ENCODE results near the gene STAB1.

The STAB1 gene

GRCh38 chr3:52529376-52530333, 34.5 kb downstream of the STAB1 start:
- H3K36me3 ChIP-seq (ENCODE audit: control insufficient read depth, insufficient read depth, low read length), result peaks cover 56% of the 10 kb centered on the region
- H3K9me3 ChIP-seq (ENCODE audit: control insufficient read depth, insufficient read depth, low read length), result no peaks in the 10 kb centered on the region
- H3K4me3 ChIP-seq (ENCODE audit: low read depth, low read length), result no peak overlapping the region
- H3K27me3 ChIP-seq (ENCODE audit: control insufficient read depth, insufficient read depth, low read length), result no peaks in the 10 kb centered on the region
- peaks cover 13% of the 10 kb centered on the region for H3K4me1 ChIP-seq (ENCODE audit: control insufficient read depth, insufficient read depth, low read length)
- no peak overlapping the region for H3K27ac ChIP-seq (ENCODE audit: low read depth, low read length)
- H3K9ac ChIP-seq (ENCODE audit: low read depth, low read length), result no peak overlapping the region

GRCh38 chr3:52530918-52531826, 36.0 kb downstream of the STAB1 start:
- no peak overlapping the region for H3K9ac ChIP-seq (ENCODE audit: low read depth, low read length)
- H3K27ac ChIP-seq (ENCODE audit: low read depth, low read length), result no peak overlapping the region

DNA sequence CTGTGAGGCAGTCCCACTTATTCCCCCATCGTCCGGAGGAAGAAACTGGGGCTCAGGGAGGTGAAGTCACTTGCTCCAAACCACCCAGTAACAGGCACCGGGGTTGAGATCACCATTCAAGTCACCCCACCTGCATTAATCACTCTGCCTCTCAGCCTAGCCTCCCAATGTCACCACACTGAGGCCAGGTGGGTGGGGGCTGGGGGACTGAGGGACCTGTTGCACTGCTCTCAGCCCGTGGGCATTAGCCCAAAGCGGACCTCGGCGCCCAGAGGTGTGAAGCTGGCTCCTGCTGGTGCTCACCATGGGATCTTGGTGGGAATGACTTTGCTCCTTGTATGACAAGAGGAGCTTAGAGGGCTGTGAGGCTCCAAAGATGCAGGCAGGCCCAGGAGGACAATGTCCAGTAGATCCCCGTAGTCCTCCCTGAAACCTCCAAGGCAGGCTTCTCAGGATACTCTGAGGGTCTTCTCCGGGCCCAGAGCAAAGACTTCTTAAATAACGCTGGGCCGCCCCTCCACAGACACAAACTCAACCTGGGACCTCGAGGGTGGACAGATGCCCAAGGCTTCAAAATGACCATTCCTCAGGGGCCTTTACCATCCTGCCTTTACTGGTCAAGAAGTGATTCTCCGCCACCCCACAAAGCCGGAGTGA, 36.9 kb downstream of the STAB1 start:
- H3K27ac ChIP-seq (ENCODE audit: low read depth, low read length), result peak overlapping the region; percentile 2
- no peaks in the 10 kb centered on the region for H3K27me3 ChIP-seq (ENCODE audit: control insufficient read depth, insufficient read depth, low read length)
- H3K9me3 ChIP-seq (ENCODE audit: control insufficient read depth, insufficient read depth, low read length), result no peaks in the 10 kb centered on the region
- peaks cover 17% of the 10 kb centered on the region for H3K4me1 ChIP-seq (ENCODE audit: control insufficient read depth, insufficient read depth, low read length)
- H3K4me3 ChIP-seq (ENCODE audit: low read depth, low read length), result peak overlapping the region; percentile 78
- H3K9ac ChIP-seq (ENCODE audit: low read depth, low read length), result no peak overlapping the region
- H3K36me3 ChIP-seq (ENCODE audit: control insufficient read depth, insufficient read depth, low read length), result peaks cover 34% of the 10 kb centered on the region

More at GRCh38 chr3:52530918-52531826, 36.0 kb downstream of the STAB1 start:
- Histone ChIP-seq H3K4me3 (ENCODE audit: low read depth, low read length) (no peak overlapping the region), H3K36me3 (ENCODE audit: control insufficient read depth, insufficient read depth, low read length) (peaks cover 42% of the 10 kb centered on the region), H3K27me3 (ENCODE audit: control insufficient read depth, insufficient read depth, low read length) (no peaks in the 10 kb centered on the region), H3K4me1 (ENCODE audit: control insufficient read depth, insufficient read depth, low read length) (peaks cover 17% of the 10 kb centered on the region), H3K9me3 (ENCODE audit: control insufficient read depth, insufficient read depth, low read length) (no peaks in the 10 kb centered on the region)

- peaks cover 29% of the 10 kb centered on the region for H3K36me3 ChIP-seq (ENCODE audit: control insufficient read depth, insufficient read depth, low read length)
- H3K4me3 ChIP-seq (ENCODE audit: low read depth, low read length), result peak overlapping the region; percentile 78
- peak overlapping the region; percentile 58 for H3K27ac ChIP-seq (ENCODE audit: low read depth, low read length)
- no peaks in the 10 kb centered on the region for H3K27me3 ChIP-seq (ENCODE audit: control insufficient read depth, insufficient read depth, low read length)
- no peaks in the 10 kb centered on the region for H3K9me3 ChIP-seq (ENCODE audit: control insufficient read depth, insufficient read depth, low read length)
- peak overlapping the region; percentile 65 for H3K9ac ChIP-seq (ENCODE audit: low read depth, low read length)
- H3K4me1 ChIP-seq (ENCODE audit: control insufficient read depth, insufficient read depth, low read length), result peaks cover 19% of the 10 kb centered on the region
Measured at GRCh38 chr3:52532517-52532837, 37.3 kb downstream of the STAB1 start.

- H3K9me3 ChIP-seq (ENCODE audit: control insufficient read depth, insufficient read depth, low read length), result no peaks in the 10 kb centered on the region
- peaks cover 25% of the 10 kb centered on the region for H3K4me1 ChIP-seq (ENCODE audit: control insufficient read depth, insufficient read depth, low read length)
- peak overlapping the region; percentile 58 for H3K27ac ChIP-seq (ENCODE audit: low read depth, low read length)
- no peaks in the 10 kb centered on the region for H3K27me3 ChIP-seq (ENCODE audit: control insufficient read depth, insufficient read depth, low read length)
- H3K9ac ChIP-seq (ENCODE audit: low read depth, low read length), result peak overlapping the region; percentile 65
- H3K36me3 ChIP-seq (ENCODE audit: control insufficient read depth, insufficient read depth, low read length), result peaks cover 25% of the 10 kb centered on the region
- peak overlapping the region; percentile 78 for H3K4me3 ChIP-seq (ENCODE audit: low read depth, low read length)
Measured at GRCh38 chr3:52532838-52533622, 37.9 kb downstream of the STAB1 start.

DNA sequence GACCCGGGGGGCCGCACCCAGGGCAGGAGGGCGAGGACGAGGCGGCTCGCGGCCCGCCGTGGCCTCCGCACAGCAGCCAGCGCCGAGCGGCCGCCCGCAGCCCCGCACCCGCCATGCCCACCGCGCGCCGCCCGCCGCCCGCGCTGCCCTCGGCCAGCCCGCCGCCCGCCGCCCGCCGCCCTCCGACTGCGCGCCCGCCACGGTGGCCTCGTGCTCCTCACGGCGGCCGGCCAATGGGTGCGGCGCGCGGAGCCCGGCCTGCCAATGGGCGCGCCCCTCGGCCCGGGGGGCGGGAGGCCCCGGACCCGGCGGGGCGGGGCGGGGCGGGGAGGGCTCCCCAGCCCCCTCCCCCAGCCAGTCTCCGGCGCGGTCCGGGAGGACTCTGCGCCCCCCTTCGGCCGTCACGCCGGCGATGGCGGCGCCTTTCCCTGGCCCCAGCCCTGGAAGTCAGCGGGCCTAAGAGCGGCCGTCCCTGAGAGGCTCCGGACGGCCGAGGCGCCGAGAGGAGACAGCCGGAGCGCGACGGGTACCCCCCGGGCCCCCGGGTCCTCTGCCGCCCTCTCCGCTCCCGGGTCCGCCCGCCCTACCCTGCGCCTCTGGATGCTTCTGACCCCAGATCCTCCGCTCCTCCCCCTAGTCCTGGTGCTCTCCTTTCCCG, 38.6 kb downstream of the STAB1 start, which contains the start of gene NT5DC2:
NT5DC2 (minus strand) TSS at position 235 of the 658 bp plus-strand sequence; CDS start at position 115, 120 bp downstream.
- peak within 1 kb of the TSS; percentile 78 for H3K4me3 ChIP-seq (ENCODE audit: low read depth, low read length)
- H3K27me3 ChIP-seq (ENCODE audit: control insufficient read depth, insufficient read depth, low read length), result no peaks in the 10 kb centered on the region
- peak within 1 kb of the TSS; percentile 66 for H3K27ac ChIP-seq (ENCODE audit: low read depth, low read length)
- peaks cover 28% of the 10 kb centered on the region for H3K4me1 ChIP-seq (ENCODE audit: control insufficient read depth, insufficient read depth, low read length)
- H3K9me3 ChIP-seq (ENCODE audit: control insufficient read depth, insufficient read depth, low read length), result no peaks in the 10 kb centered on the region
- H3K36me3 ChIP-seq (ENCODE audit: control insufficient read depth, insufficient read depth, low read length), result peaks cover 20% of the 10 kb centered on the region
- H3K9ac ChIP-seq (ENCODE audit: low read depth, low read length), result peak within 1 kb of the TSS; percentile 65

- Histone ChIP-seq H3K36me3 (ENCODE audit: control insufficient read depth, insufficient read depth, low read length) (peaks cover 15% of the 10 kb centered on the region), H3K9ac (ENCODE audit: low read depth, low read length) (peak overlapping the region; percentile 25; the same call in 1 of the 2 replicates), H3K4me3 (ENCODE audit: low read depth, low read length) (peak overlapping the region; percentile 68), H3K4me1 (ENCODE audit: control insufficient read depth, insufficient read depth, low read length) (peaks cover 30% of the 10 kb centered on the region), H3K27ac (ENCODE audit: low read depth, low read length) (peak overlapping the region; percentile 66), H3K27me3 (ENCODE audit: control insufficient read depth, insufficient read depth, low read length) (no peaks in the 10 kb centered on the region), H3K9me3 (ENCODE audit: control insufficient read depth, insufficient read depth, low read length) (no peaks in the 10 kb centered on the region)
Measured at GRCh38 chr3:52534281-52535183, 39.4 kb downstream of the STAB1 start.

DNA sequence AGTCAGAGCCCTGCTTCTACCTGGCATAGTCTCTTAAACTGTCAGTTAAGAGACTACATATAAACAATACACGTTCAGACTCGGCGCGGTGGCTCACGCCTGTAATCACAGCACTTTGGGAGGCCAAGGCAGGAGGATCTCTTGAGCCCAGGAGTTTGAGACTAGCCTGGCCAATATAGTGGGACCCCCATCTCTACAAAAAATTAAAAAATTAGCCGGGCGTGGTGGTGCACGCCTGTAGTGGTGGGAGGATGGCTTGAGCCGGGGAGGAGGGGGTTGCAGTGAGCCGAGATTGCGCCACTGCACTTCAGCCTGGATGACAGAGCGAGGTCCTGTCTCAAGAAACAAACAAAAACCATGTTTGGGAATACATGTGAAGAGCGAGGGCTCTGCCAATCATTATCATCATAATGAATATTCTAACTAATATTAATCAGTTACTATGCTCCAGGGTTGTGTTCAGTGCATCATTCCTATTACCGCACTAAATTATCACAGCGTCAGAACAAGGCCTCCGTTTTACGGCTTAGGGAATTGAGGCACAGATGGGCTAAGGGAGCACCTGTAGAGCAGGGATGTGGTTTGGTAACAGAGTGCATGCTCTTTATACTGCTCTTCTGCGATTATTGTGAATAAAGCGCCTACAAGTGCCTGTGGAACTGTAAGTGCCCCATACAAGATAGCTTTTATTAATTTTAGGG, 40.4 kb downstream of the STAB1 start:
- Histone ChIP-seq H3K9ac (ENCODE audit: low read depth, low read length) (no peak overlapping the region), H3K4me3 (ENCODE audit: low read depth, low read length) (peak overlapping the region; percentile 18; the same call in 1 of the 2 replicates), H3K27ac (ENCODE audit: low read depth, low read length) (no peak overlapping the region), H3K4me1 (ENCODE audit: control insufficient read depth, insufficient read depth, low read length) (peaks cover 30% of the 10 kb centered on the region), H3K9me3 (ENCODE audit: control insufficient read depth, insufficient read depth, low read length) (no peaks in the 10 kb centered on the region), H3K27me3 (ENCODE audit: control insufficient read depth, insufficient read depth, low read length) (no peaks in the 10 kb centered on the region), H3K36me3 (ENCODE audit: control insufficient read depth, insufficient read depth, low read length) (peaks cover 22% of the 10 kb centered on the region)

- Histone ChIP-seq H3K9ac (ENCODE audit: low read depth, low read length) (no peak overlapping the region), H3K27ac (ENCODE audit: low read depth, low read length) (no peak overlapping the region), H3K27me3 (ENCODE audit: control insufficient read depth, insufficient read depth, low read length) (no peaks in the 10 kb centered on the region), H3K4me1 (ENCODE audit: control insufficient read depth, insufficient read depth, low read length) (peaks cover 30% of the 10 kb centered on the region), H3K9me3 (ENCODE audit: control insufficient read depth, insufficient read depth, low read length) (no peaks in the 10 kb centered on the region), H3K36me3 (ENCODE audit: control insufficient read depth, insufficient read depth, low read length) (peaks cover 24% of the 10 kb centered on the region), H3K4me3 (ENCODE audit: low read depth, low read length) (peak overlapping the region; percentile 18; the same call in 1 of the 2 replicates)
Measured at GRCh38 chr3:52536112-52536368, 40.9 kb downstream of the STAB1 start.
